ENCODE results near the gene VCP.
A peak's percentile ranks its signal among the peaks of the same experiment; 100 is the strongest.
"Not testable (repeated sequence)": the region's sequence is repeated elsewhere in the genome, so short reads cannot be mapped to it uniquely, and the experiment has no call there.

VCP gene

GRCh38 chr9:35059438-35059837 lies 13.0 kb downstream of the VCP start:
- no peak for DNase-seq

DNA sequence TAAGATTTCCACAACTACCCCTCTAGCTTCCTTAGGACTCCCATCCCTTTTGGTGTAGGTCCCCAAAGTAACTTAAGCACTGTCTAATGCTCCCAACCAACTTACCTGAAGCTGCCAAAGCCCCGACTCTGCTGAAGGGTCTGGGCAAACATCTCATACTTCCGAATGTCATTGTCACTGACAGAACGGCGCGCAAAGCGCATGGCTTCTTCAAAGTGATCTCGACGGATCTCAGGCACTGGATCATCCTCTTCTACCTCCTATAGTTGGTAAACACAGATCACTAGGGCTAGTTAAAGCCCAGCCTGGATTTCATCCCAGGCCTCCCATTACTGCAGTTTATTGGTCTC lies 15.2 kb downstream of the VCP start:
- DNase-seq = no peak

GRCh38 chr9:35056571-35057270 lies 15.7 kb downstream of the VCP start:
- no peak for DNase-seq

- DNase-seq = no peak
Observed at GRCh38 chr9:35054871-35055644, 17.4 kb downstream of the VCP start.

GRCh38 chr9:35054185-35054835 lies 18.1 kb downstream of the VCP start:
- DNase-seq = no peak

DNA sequence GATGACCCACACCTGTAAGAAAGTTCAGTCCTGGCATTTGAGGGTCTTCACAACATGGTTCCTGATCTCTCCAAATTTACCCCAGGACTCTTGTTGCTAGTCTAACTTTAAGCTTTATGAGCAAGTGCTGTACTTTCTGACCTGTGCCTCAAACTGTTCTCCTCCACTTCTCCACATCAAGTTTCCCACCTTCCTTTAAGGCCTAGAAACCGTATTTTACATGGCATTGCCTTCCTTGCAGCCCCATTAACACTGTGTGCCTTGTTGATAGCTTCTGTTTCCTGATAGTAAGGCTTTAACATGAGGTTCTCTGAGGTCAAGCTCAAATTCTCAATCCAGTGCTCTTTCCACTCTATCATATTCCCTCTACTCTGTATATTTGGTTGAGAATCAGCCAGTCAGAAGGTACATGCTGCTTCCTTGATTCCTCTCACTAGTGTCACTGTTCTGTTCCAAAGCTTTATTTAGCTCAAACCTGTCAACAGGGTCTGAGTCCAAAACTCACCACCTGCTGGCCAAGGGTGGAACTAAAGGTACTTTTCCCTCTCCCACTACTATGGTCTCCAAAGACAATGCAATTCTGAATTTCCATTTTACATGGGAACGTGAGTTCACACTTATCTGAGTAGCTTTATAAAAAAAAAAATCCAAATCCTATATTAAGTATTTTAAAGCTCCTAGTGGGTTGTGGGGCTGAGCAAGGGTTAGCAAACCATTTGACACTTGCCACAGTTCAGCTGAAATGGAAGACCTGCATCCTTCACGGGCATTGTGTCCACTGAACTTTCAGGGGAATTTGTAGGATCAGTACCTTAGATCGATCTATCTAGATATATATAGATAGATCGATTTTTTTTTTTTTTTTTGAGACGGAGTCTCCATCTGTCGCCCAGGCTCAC lies 21.1 kb downstream of the VCP start:
- peak; percentile 43 for DNase-seq

DNA sequence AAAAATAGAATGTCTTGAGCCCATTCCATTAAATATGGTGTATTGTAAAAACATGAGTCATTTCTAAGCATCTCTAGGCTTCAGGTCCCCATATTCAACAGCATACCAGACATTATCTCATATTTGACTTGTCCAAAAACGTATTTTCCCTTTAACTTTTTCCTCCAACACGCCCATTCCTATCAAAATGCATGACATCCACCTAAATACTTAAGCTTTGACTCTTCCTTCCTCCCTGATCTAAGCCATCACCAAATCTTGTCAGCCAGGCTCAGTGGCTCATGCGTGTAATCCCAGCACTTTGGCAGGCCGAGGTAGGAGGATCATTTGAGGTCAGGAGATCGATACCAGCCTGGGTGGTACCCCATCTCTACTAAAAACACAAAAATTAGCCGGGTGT lies 23.9 kb downstream of the VCP start:
- no peak for DNase-seq

GRCh38 chr9:35044071-35044470 lies 28.4 kb downstream of the VCP start:
- DNase-seq = no peak

DNA sequence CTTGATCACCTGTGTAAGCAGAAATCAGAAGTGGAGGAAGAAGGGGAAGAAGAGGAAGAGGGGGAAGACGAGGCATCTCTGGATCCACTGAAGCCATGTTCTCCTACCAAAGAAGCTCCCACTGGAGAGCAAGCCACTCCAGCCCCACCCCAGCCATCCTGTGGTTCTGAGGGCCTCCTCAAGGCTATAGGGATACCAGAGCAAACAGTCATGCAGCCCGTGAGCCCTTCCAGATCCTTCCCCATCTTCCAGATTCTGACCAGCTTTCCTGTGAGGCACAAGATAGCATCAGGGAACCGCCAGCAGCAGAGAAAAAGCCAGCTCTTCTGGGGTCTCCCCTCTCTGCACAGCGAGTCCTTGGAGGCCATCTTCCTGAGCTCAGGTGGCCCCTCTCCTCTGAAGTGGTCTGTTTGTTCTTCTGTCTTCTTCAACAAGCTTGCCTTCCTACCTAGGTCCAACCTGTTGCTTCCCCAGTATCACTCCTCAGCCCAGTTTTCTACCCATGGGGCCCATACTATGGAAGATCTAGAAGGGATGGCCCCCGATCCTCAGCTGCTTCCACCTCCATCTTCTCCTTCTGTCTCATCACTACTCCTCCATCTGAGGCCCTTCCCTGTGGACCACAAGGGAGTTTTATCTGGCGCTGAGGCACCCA lies 29.4 kb downstream of the VCP start:
- no peak for DNase-seq

DNA sequence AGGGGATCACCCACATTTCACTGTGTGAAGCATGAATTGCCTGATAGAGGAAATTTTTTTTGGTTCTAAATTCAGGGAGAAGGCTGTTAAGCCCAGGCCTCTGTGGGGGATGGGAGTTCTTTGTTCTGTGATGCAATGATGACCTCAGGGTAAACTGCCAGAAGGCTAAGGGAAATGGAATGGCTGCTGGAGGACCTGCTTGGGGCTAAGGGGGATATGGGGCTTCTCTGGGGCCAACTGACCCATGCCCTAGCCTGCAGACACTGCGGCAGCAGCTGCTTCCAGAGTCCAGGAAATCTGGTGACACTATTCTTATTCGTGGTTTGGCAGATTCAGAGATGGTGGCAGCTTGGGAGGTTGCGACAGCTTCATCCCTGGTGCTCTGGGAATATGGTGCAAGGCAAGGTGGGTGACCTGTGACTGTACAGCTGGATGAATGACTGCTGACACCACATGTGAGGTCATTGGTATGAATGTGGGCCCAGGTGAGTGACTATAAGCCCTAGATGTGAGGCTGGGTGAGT lies 30.3 kb downstream of the VCP start:
- DNase-seq = no peak

- peak; percentile 69 for DNase-seq
Observed at GRCh38 chr9:35035851-35036701, 36.3 kb downstream of the VCP start.

DNA sequence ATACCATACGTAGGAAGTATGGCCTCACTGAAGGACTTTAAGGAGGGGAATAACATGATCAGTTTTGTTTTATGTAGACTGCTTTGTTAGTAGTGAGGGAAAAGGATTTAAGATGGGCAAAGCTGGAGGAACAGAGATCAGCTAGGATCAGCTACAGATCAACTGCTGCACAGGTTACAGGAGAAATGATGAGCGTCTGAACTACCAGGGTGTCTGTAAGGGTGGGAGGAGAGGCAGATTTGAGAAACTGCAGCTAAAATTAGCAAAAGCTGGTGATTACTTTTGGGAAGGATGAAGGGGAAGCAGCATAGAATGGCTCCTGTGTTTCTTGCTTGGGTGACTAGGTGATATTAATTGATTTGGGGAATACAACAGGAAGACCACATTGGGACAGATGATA lies 39.3 kb downstream of the VCP start:
- DNase-seq = no peak

DNA sequence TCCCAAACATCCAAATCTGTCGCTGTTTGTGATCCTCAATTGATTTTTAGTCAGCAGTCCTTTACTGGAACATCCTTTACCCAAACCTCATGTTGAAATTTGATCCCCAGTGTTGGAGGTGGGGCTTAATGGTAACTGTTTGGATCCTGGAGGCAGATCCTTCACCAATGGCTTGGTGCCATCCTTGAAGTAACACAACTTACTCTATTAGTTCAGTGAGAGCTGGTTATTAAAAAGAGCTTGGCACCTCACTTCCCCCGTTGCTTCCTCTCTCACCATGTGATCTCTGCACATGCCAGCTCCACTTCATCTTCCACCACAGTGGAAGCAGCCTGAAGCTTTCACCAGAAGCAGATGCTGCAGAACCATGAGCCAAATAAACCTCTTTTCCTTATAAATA lies 42.6 kb downstream of the VCP start:
- DNase-seq = no peak

DNA sequence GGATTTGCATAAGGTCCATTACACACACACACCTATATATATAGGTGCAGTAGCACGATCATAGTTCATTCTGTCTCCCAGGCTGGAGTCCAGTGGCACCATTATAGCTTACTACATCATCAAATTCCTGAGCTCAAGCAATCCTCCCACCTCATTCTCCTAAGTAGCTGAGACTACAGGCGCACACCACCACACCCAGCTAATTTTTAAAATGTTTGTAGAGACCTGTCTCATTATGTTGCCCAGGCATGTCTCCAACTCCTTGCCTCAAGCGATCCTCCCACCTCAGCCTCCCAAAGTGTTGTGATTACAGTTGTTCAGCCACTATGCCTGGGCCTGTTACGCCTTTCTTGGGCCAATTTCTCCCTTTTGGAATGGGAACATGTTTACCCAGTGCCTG lies 43.2 kb downstream of the VCP start:
- DNase-seq = no peak

DNA sequence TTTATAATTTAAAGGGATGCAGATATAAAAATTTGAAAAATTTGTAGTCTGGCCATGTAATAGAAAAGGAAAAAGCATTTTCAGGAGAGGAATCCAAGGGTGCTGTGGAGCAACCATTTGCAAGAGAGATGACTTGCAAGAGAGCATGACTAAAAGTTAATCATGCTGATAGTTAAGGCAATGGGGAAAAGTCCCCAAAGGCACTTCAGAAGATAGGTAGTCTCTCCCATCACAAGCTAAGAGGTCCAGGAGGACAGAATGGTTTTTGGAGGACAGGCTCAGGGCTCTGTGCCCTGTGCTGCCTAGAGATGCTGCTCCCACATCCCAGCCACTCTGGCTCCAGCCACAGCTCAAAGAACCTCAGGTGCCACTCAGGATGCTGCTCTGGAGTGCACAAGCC lies 44.1 kb downstream of the VCP start:
- DNase-seq = no peak

DNA sequence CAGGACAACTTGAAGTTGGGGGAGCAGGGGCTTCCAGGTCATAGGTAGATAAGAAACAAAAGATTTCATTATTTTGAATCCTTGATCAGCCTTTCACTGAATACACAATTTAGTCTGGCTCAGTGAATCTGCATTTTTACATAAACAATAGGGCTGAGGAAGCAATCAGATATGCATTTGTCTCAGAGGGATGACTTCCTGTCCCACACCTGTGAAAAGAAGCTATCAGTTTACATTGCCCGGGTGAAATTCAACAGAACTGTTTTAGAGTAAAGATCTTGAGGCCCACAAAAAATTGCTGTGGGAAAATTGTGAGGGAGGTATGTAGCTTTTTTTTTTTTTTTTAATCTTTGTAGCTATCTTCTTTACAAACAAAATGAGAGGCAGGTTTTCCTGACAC lies 44.6 kb downstream of the VCP start:
- DNase-seq = no peak

DNA sequence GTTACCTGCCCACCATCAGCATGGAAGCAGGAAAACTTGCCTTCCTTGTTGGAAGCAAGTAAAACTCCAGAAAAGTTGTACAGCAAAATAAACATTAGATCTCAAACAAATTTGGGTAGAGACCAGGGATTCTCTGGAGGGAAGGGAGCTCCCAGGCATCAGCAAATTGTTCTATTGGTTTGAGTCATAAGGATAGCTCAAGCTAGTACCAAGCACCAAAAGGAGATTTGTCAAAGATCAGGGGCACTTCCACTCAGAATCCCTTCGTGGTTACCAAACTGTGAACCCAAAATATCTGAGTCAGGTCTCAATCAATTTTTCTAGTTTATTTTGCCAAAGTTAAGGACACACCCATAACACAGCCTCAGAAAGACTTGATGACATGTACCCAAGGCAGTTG lies 45.1 kb downstream of the VCP start:
- no peak for DNase-seq

DNA sequence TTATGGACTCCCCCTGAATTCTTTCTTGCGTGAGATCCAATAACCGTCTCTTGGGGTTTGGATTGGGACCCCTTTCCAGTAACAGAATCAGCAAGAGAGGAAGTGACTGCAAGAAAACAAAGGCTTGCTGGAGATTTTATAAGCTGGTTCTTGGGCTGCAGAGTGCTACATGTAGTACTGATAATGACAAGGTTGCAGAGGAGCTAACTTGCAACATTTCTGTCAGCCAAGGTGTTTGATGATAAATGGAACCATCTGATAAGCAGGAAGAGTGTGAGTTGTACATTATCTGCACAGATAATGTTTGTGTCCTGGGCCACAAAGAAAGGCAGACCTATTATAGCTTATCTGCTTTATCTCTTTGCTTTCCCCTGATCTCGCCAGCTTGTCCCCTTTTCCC lies 45.8 kb downstream of the VCP start:
- no peak for DNase-seq

DNA sequence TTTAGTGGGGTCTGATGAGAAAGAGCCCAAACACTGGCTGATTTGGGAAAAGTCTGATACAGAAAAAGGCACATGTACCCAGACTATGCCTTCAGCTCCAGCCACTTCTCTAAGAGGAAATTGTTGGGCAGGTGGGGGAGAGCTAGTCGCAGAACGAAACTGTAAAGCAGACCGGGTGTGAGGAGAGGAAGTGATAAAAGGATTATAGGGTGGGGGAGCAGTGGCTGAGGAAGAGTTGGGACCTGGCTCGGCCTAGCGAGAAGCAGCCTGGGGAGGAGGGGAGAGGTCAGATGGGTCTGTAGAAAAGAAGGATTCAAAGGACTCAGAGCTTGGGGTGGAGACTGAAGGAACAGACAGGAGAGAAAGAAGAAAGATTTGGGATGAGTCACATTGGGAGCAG lies 49.0 kb downstream of the VCP start:
- DNase-seq = not testable (repeated sequence)

DNA sequence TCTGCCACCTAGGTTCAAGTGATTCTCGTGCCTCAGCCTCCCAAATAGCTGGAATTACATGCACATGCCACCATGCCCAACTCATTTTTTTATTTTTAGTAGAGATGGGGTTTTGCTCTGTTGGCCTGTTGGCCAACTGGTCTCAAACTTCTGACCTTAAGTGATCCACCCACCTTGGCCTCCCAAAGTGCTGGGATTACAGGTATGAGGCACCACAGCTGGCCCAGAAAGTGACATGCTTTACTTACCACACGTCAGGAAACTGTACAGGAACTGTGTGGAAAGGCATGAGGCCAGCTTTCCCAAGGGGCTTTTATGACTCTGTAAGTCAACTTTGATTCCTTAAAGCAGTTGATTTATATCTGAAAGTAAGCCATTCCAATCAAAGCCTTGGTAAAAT lies 57.9 kb downstream of the VCP start:
- DNase-seq = no peak

DNA sequence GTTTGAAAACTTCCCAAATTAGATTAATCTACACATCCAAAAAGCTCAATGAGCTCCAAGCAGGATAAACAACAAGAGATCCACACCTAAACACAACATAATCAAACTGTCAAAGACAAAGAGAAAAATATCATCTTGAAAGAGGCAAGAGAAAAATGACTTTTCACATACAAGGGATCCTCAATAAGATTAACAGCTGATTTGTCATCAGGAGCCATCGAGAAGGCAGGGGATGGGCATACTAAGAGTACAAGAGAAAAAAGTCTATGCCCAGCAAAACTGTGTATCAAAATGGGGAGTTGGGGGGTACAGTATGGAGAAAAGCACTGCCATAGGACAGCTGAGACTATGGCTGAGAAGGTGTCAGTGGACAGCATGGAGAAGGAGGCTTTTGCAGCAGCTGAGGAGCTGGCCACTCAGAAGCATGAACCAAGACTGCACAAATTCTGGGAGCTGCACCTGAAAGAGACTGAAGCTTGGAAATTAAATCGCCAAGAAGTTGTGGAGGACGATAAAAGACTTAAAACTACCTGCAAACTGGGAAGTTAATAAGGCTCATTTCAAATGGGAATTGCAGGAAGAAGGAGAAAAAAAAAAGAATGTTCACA lies 62.0 kb downstream of the VCP start:
- no peak for DNase-seq
